ENCODE results near the gene NCF4. TPM values are rescaled to one million over a fixed set of nuclear protein-coding genes. Genes with fewer than 3 reads are reported as not detected.

The NCF4 gene
- total and polyA plus RNA-seq, 2 donors from 2014 or later: 4.7 to 19.4 TPM

DNA sequence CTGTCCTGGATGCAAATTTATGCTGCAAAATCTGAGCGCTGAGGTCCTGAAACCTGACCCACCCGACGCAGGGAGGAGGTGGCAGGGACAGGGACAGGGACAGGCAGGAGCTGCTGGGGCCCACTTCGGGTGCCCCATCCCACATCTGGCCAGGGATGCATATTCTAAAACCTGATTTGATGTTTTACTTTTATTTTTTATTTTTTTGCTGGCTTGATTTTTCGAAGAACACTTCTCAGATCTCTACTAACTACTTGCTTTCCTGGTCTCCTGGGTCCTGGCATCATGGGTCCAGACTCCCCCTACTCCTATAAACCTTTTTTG lies 43.3 kb upstream of the NCF4 start:
- no peaks in the 10 kb centered on the region for H3K9me3 ChIP-seq (ENCODE audit: control insufficient read depth in 2 of 3, insufficient read depth in 1 of 3, low read length in 3 of 3)
- TF ChIP-seq CTCF (IDR thresholded peaks at IDR 0.05; ENCODE audit: borderline replicate concordance, extremely low read depth, insufficient read depth): no peak
- H3K4me1 ChIP-seq (ENCODE audit: control insufficient read depth in 2 of 3, insufficient read depth in 2 of 3, low read depth in 1 of 3, low read length in 3 of 3): peaks cover 0 to 9% (median 0%) of the 10 kb centered on the region in 3 donors
- H3K9ac ChIP-seq (ENCODE audit: low read length in 3 of 3): peak overlapping the region in 1 of 3 donors; percentile 26
- peak overlapping the region in 1 of 3 donors; percentile 48 for H3K4me3 ChIP-seq (ENCODE audit: low read length in 3 of 3)
- peak in 1 of 5 donors; percentile 31 for DNase-seq
- intact Hi-C loops (cut with DNase I): no loop called here
- FAIRE-seq: no peak
- no peak overlapping the region for H3K27ac ChIP-seq (ENCODE audit: low read depth in 2 of 2, low read length in 2 of 2)
- H3K36me3 ChIP-seq (ENCODE audit: control insufficient read depth in 2 of 3, insufficient read depth in 3 of 3, low read length in 3 of 3): no peaks in the 10 kb centered on the region
- peaks cover 15% of the 10 kb centered on the region for H3K27me3 ChIP-seq (ENCODE audit: control insufficient read depth, insufficient read depth, low read length)

DNA sequence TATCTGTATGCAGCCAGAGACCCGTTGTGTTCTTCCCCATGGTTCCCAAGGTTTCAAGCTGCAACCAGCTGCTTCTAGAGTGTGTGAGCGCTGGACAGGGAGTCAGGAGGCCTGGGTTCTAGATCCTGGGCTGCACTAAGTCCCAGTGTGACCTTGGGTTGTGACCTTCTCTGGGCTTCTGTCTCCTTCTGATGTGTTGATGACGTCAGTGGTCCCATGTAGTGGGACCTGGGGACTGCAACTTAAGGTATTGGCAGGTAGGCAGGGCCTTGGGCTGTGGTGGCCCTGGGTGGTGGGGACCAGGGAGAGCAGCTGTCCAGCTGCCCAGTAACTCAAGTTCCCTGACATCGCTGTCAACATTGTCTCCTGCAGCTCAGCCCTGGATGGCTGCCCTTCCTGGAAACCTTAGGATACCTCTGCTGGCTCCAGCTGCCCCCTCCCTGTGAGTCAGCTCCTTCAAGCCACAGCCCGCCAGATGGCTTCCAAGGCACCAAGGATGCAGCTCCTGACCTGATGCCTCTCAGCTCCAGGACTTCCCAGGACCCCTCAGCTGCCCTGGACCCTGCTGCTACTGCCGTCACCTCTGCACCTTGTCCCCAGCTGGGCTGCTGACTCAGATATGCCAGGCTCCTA lies 42.7 kb upstream of the NCF4 start:
- Histone ChIP-seq H3K4me1 (ENCODE audit: control insufficient read depth in 2 of 3, insufficient read depth in 2 of 3, low read depth in 1 of 3, low read length in 3 of 3) (peaks cover 0 to 9% (median 0%) of the 10 kb centered on the region in 3 donors), H3K9ac (ENCODE audit: low read length in 3 of 3) (no peak overlapping the region), H3K9me3 (ENCODE audit: control insufficient read depth in 2 of 3, insufficient read depth in 1 of 3, low read length in 3 of 3) (no peaks in the 10 kb centered on the region), H3K36me3 (ENCODE audit: control insufficient read depth in 2 of 3, insufficient read depth in 3 of 3, low read length in 3 of 3) (no peaks in the 10 kb centered on the region), H3K27me3 (ENCODE audit: control insufficient read depth, insufficient read depth, low read length) (peaks cover 15% of the 10 kb centered on the region), H3K27ac (ENCODE audit: low read depth in 2 of 2, low read length in 2 of 2) (no peak overlapping the region), H3K4me3 (ENCODE audit: low read length in 3 of 3) (no peak overlapping the region)
- intact Hi-C loops (cut with DNase I): no loop called here
- FAIRE-seq: no peak
- no peak for TF ChIP-seq CTCF (IDR thresholded peaks at IDR 0.05; ENCODE audit: borderline replicate concordance, extremely low read depth, insufficient read depth)
- no peak for DNase-seq

DNA sequence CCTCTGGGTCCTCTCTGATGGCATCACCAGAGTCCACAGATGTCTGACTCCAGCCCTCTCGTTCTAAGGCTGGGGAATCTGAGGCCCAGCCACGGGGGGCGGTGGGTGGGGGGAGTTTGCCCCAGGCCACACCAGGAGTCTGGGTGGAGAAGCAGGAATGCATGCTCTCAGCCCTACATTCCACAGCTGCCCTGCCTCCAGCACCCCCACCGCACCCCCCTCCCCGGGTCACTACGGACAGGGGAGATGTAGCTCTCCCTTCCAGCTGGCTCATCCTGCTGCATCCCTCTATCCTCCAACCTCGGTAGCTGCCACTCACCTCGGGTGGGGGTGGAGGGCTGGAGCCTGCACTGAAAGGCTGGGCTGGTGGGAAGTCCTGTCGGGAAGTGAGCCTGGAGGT lies 41.7 kb upstream of the NCF4 start:
- Histone ChIP-seq H3K27ac (ENCODE audit: low read depth in 2 of 2, low read length in 2 of 2) (no peak overlapping the region), H3K9ac (ENCODE audit: low read length in 3 of 3) (no peak overlapping the region), H3K36me3 (ENCODE audit: control insufficient read depth in 2 of 3, insufficient read depth in 3 of 3, low read length in 3 of 3) (no peaks in the 10 kb centered on the region), H3K4me3 (ENCODE audit: low read length in 3 of 3) (no peak overlapping the region), H3K4me1 (ENCODE audit: control insufficient read depth in 2 of 3, insufficient read depth in 2 of 3, low read depth in 1 of 3, low read length in 3 of 3) (peaks cover 0 to 9% (median 0%) of the 10 kb centered on the region in 3 donors), H3K27me3 (ENCODE audit: control insufficient read depth, insufficient read depth, low read length) (peaks cover 15% of the 10 kb centered on the region), H3K9me3 (ENCODE audit: control insufficient read depth in 2 of 3, insufficient read depth in 1 of 3, low read length in 3 of 3) (no peaks in the 10 kb centered on the region)
- DNase-seq (peak in 2 of 5 donors; percentile 60 to 63), FAIRE-seq (no peak)
- intact Hi-C loops (cut with DNase I): no loop called here
- TF ChIP-seq CTCF (IDR thresholded peaks at IDR 0.05; ENCODE audit: borderline replicate concordance, extremely low read depth, insufficient read depth): no peak

DNA sequence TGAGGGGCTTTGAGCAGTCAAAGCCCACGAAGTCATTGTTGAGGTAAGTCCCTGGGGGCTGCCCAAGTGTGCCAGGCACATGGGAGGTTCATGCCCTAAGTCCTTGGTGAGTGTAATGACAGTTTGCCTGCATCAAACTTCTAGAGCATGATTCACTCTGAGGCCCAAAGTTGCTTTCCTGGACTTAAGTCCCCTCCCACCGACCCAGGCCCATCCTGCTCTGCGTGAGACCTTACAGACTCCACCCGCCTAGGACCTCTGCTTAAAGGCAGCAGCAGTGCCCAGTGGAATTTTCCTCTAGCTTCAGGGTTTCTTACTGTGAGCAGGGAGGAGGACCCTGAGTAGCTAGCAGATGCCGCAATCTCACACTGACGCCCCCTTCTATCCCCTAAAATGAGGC lies 38.2 kb upstream of the NCF4 start:
- no peak overlapping the region for H3K4me3 ChIP-seq (ENCODE audit: low read length in 3 of 3)
- FAIRE-seq (no peak), DNase-seq (no peak)
- intact Hi-C loops (cut with DNase I): no loop called here
- no peak overlapping the region for H3K9ac ChIP-seq (ENCODE audit: low read length in 3 of 3)
- H3K9me3 ChIP-seq (ENCODE audit: control insufficient read depth in 2 of 3, insufficient read depth in 1 of 3, low read length in 3 of 3): no peaks in the 10 kb centered on the region
- H3K27me3 ChIP-seq (ENCODE audit: control insufficient read depth, insufficient read depth, low read length): peaks cover 8% of the 10 kb centered on the region
- TF ChIP-seq CTCF (IDR thresholded peaks at IDR 0.05; ENCODE audit: borderline replicate concordance, extremely low read depth, insufficient read depth): no peak
- no peaks in the 10 kb centered on the region for H3K4me1 ChIP-seq (ENCODE audit: control insufficient read depth in 2 of 3, insufficient read depth in 2 of 3, low read depth in 1 of 3, low read length in 3 of 3)
- H3K27ac ChIP-seq (ENCODE audit: low read depth in 2 of 2, low read length in 2 of 2): no peak overlapping the region
- H3K36me3 ChIP-seq (ENCODE audit: control insufficient read depth in 2 of 3, insufficient read depth in 3 of 3, low read length in 3 of 3): no peaks in the 10 kb centered on the region

Data from kidney (tissue), 14 donors.